ENCODE results near the gene MALRD1. TPM values are rescaled to one million over a fixed set of nuclear protein-coding genes. Genes with fewer than 3 reads are reported as not detected.

MALRD1 gene
- total and polyA plus RNA-seq, 7 donors = 0.34 to 4.7 (median 2.1) TPM; not detected in 2

DNA sequence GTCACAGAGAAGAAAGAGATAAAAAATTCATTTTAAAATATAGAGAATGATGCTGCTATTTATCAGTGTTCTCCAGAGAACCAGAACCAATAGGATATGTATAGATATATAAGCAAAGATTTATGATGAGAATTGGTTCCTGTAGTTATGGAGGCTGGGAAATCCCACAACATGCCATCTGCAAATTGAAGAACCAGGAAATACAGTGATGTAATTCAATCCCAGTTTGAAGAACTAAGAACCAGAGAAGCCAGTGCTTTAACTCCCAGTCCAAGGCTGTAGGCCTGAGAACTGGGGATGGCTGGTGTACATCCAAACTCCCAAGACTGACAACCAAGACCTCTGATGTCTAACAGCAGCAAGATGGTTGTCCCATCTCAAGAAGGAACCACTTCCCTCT is 574.7 kb downstream of the MALRD1 start:
- Histone ChIP-seq H3K27me3 (no peaks in the 10 kb centered on the region), H3K27ac (no peak overlapping the region), H3K4me1 (no peaks in the 10 kb centered on the region), H3K9me3 (no peaks in the 10 kb centered on the region), H3K36me3 (no peaks in the 10 kb centered on the region), H3K4me3 (no peak overlapping the region)
- intact Hi-C loops (cut with DNase I) = no loop called here
- DNase-seq = no peak
- TF ChIP-seq EP300 (IDR thresholded peaks at IDR 0.05) (no peak), POLR2A (IDR thresholded peaks at IDR 0.05) (no peak), CTCF (IDR thresholded peaks at IDR 0.05) (no peak), POLR2AphosphoS5 (IDR thresholded peaks at IDR 0.05) (no peak)

DNA sequence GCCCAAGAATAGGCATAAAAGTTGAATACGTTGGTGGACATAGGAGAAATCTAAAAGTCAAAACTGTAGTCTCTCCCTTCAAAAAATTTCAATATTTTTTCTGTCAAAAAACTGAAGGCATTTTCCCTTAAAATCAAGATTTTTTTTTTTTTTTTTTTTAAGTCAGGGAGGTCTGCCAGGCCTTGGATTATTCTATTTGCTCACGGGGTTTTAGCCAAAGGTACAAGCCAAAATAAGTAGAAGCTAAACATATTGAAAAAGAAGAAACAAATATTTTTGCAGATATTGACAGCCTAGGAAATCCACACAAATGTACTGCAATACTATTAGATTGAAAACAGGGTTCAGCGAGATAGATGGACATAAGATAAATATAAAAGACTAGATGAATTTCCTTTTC is 577.6 kb downstream of the MALRD1 start:
- Histone ChIP-seq H3K36me3 (no peaks in the 10 kb centered on the region), H3K4me3 (no peak overlapping the region), H3K9me3 (no peaks in the 10 kb centered on the region), H3K4me1 (no peaks in the 10 kb centered on the region), H3K27ac (no peak overlapping the region), H3K27me3 (no peaks in the 10 kb centered on the region)
- WGBS, 2 donors = 88 to 91% methylated on average over 3 of the region's 3 CpGs
- TF ChIP-seq CTCF (IDR thresholded peaks at IDR 0.05) (no peak), POLR2AphosphoS5 (IDR thresholded peaks at IDR 0.05) (no peak), POLR2A (IDR thresholded peaks at IDR 0.05) (no peak), EP300 (IDR thresholded peaks at IDR 0.05) (no peak)
- intact Hi-C loops (cut with DNase I) = no loop called here
- DNase-seq = no peak

DNA sequence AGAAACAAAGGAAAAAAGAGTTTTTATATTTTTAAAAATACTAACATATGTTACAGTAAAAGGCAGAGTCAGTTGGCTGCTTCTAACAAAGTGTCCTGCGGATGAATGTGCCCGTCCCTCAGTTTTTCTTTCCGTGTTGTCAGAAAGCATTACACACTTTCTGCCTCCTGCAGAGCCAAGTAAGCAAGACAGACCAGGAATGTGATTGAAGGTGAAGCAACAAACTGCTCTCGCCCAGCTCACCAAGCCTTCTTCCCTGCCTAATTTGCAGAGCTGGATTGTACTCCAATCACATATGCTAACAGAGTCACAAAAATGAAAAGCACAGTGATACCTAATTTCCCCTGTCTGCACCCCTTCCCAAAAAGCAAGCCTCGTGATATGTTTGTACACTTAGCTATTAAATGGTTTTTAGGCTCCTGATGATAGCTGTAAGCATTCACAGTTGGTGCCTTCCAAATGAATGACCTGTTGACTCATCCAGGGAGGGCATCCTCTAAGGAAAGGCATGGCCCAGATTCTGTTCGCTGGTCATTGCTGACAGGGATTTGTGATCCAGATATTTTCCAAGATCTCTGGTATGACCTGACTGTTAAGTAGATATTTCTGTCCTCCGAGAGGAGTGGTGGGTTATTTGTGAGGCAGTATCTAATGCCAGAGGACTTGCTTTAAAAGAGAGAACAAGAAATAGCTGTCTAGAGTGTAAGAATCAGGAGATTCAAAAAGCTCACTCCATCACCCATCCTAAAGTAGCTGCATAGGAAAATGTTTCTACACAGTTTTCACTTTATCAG is 580.4 kb downstream of the MALRD1 start:
- Histone ChIP-seq H3K27me3 (no peaks in the 10 kb centered on the region), H3K4me1 (no peaks in the 10 kb centered on the region), H3K27ac (peak overlapping the region in 2 of 4 donors; percentile 28 to 42), H3K4me3 (no peak overlapping the region), H3K9me3 (no peaks in the 10 kb centered on the region), H3K36me3 (no peaks in the 10 kb centered on the region)
- no peak for DNase-seq
- WGBS, 2 donors = 83 to 85% methylated on average over 7 of the region's 7 CpGs
- no peak for TF ChIP-seq POLR2A (IDR thresholded peaks at IDR 0.05)
- TF ChIP-seq EP300 (IDR thresholded peaks at IDR 0.05) = no peak
- TF ChIP-seq CTCF (IDR thresholded peaks at IDR 0.05) = no peak
- no peak for TF ChIP-seq POLR2AphosphoS5 (IDR thresholded peaks at IDR 0.05)
- intact Hi-C loops (cut with DNase I) = no loop called here

DNA sequence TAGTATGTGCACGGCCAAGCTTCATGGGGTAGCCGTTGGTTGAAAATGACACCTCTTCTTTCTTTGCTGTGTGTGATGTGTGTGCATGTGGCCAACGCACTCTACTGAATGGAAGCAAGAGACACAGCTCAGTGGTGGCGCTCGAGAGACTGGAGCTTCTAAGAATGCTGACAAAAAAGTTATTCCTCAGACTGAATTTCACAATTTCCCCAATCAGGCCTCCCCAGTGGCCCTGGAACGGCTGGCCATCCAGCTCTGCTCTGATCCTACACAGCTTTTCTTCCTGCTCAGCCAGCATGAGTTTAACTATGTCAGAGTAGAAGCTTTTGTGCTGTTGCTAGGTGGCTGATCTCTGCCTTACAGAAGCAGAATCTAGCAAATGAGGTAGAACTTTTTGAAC is 581.0 kb downstream of the MALRD1 start:
- Histone ChIP-seq H3K4me1 (no peaks in the 10 kb centered on the region), H3K27ac (peak overlapping the region in 2 of 4 donors; percentile 28 to 42), H3K27me3 (no peaks in the 10 kb centered on the region), H3K9me3 (no peaks in the 10 kb centered on the region), H3K4me3 (no peak overlapping the region), H3K36me3 (no peaks in the 10 kb centered on the region)
- TF ChIP-seq CTCF (IDR thresholded peaks at IDR 0.05) = no peak
- TF ChIP-seq POLR2A (IDR thresholded peaks at IDR 0.05) = no peak
- TF ChIP-seq POLR2AphosphoS5 (IDR thresholded peaks at IDR 0.05) = no peak
- no peak for TF ChIP-seq EP300 (IDR thresholded peaks at IDR 0.05)
- DNase-seq = peak; percentile 86
- 64 to 76% methylated on average over 6 of the region's 6 CpGs for WGBS, 2 donors
- intact Hi-C loops (cut with DNase I) = no loop called here

DNA sequence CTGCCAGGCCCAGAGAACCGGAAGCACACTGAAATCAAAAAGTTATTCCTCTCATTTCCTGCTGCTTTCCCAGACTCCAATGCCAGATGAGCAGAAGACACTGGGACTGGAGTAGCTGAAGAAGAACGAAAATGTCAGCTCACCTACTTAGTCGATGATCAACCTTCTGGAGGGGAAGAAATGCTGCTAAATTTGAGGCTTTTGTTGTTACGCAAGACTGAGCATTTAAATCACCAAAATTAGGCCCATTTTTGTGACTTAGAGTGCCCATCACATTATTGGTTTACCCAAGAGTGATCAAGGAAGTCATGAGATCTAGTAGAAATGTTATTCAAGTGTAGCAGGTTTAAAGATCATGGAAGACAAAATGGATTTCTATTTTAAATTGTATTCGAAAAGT is 585.6 kb downstream of the MALRD1 start:
- intact Hi-C loops (cut with DNase I) = no loop called here
- Histone ChIP-seq H3K36me3 (no peaks in the 10 kb centered on the region), H3K4me3 (no peak overlapping the region), H3K9me3 (no peaks in the 10 kb centered on the region), H3K4me1 (peaks cover 0 to 10% (median 7%) of the 10 kb centered on the region in 4 donors), H3K27ac (no peak overlapping the region), H3K27me3 (no peaks in the 10 kb centered on the region)
- 93 to 94% methylated on average over 5 of the region's 5 CpGs for WGBS, 2 donors
- TF ChIP-seq POLR2AphosphoS5 (IDR thresholded peaks at IDR 0.05) (no peak), EP300 (IDR thresholded peaks at IDR 0.05) (no peak), POLR2A (IDR thresholded peaks at IDR 0.05) (no peak), CTCF (IDR thresholded peaks at IDR 0.05) (no peak)
- DNase-seq = no peak

Data from sigmoid colon (tissue), 7 donors.